ENCODE data around the gene MEI4. TPM values are rescaled to one million over a fixed set of nuclear protein-coding genes. Genes with fewer than 3 reads are reported as not detected.
"Not testable (repeated sequence)": the region's sequence is repeated elsewhere in the genome, so short reads cannot be mapped to it uniquely, and the experiment has no call there.

The MEI4 gene
- polyA plus RNA-seq, 3 donors, result 1.7 to 2.1 (median 2.0) TPM

GRCh38 chr6:77674211-77674610, 21.4 kb downstream of the MEI4 start:
- no peak for DNase-seq (ENCODE audit: low read depth in 3 of 3, low spot score in 2 of 3)

- no peak for DNase-seq (ENCODE audit: low read depth in 3 of 3, low spot score in 2 of 3)
Observed at GRCh38 chr6:77678048-77678447, 25.2 kb downstream of the MEI4 start.

- no peak for DNase-seq (ENCODE audit: low read depth in 3 of 3, low spot score in 2 of 3)
Observed at GRCh38 chr6:77683515-77683914, 30.7 kb downstream of the MEI4 start.

- no peak for DNase-seq (ENCODE audit: low read depth in 3 of 3, low spot score in 2 of 3)
Observed at GRCh38 chr6:77686931-77687330, 34.1 kb downstream of the MEI4 start.

GRCh38 chr6:77688649-77689048, 35.8 kb downstream of the MEI4 start:
- no peak for DNase-seq (ENCODE audit: low read depth in 3 of 3, low spot score in 2 of 3)

GRCh38 chr6:77700095-77700494, 47.3 kb downstream of the MEI4 start:
- not testable (repeated sequence) for DNase-seq (ENCODE audit: low read depth in 3 of 3, low spot score in 2 of 3)

GRCh38 chr6:77707603-77708002, 54.8 kb downstream of the MEI4 start:
- no peak for DNase-seq (ENCODE audit: low read depth in 3 of 3, low spot score in 2 of 3)

- DNase-seq (ENCODE audit: low read depth in 3 of 3, low spot score in 2 of 3), result no peak
Observed at GRCh38 chr6:77715588-77715987, 62.7 kb downstream of the MEI4 start.

- DNase-seq (ENCODE audit: low read depth in 3 of 3, low spot score in 2 of 3), result no peak
Observed at GRCh38 chr6:77716311-77716710, 63.5 kb downstream of the MEI4 start.

- DNase-seq (ENCODE audit: low read depth in 3 of 3, low spot score in 2 of 3), result not testable (repeated sequence)
Observed at GRCh38 chr6:77736010-77736409, 83.2 kb downstream of the MEI4 start.

- no peak for DNase-seq (ENCODE audit: low read depth in 3 of 3, low spot score in 2 of 3)
Observed at GRCh38 chr6:77740380-77740779, 87.5 kb downstream of the MEI4 start.

GRCh38 chr6:77752156-77752555, 99.3 kb downstream of the MEI4 start:
- not testable (repeated sequence) for DNase-seq (ENCODE audit: low read depth in 3 of 3, low spot score in 2 of 3)

- DNase-seq (ENCODE audit: low read depth in 3 of 3, low spot score in 2 of 3), result no peak
Observed at GRCh38 chr6:77762386-77762785, 109.5 kb downstream of the MEI4 start.

GRCh38 chr6:77763124-77763523, 110.3 kb downstream of the MEI4 start:
- DNase-seq (ENCODE audit: low read depth in 3 of 3, low spot score in 2 of 3), result no peak

GRCh38 chr6:77764364-77764763, 111.5 kb downstream of the MEI4 start:
- DNase-seq (ENCODE audit: low read depth in 3 of 3, low spot score in 2 of 3), result no peak

GRCh38 chr6:77773157-77773822, 120.5 kb downstream of the MEI4 start:
- DNase-seq (ENCODE audit: low read depth in 3 of 3, low spot score in 2 of 3), result no peak

- DNase-seq (ENCODE audit: low read depth in 3 of 3, low spot score in 2 of 3), result no peak
Observed at GRCh38 chr6:77774457-77774856, 121.6 kb downstream of the MEI4 start.

GRCh38 chr6:77776441-77776840, 123.6 kb downstream of the MEI4 start:
- no peak for DNase-seq (ENCODE audit: low read depth in 3 of 3, low spot score in 2 of 3)

- no peak for DNase-seq (ENCODE audit: low read depth in 3 of 3, low spot score in 2 of 3)
Observed at GRCh38 chr6:77778527-77778926, 125.7 kb downstream of the MEI4 start.

GRCh38 chr6:77786935-77787629, 134.2 kb downstream of the MEI4 start:
- DNase-seq (ENCODE audit: low read depth in 3 of 3, low spot score in 2 of 3), result no peak

- no peak for DNase-seq (ENCODE audit: low read depth in 3 of 3, low spot score in 2 of 3)
Observed at GRCh38 chr6:77796824-77797809, 144.3 kb downstream of the MEI4 start.

Data from right renal cortex interstitium (tissue), 3 donors.